Glutamatergic neuron (in vitro differentiated cells): ENCODE measurements around the gene SLC25A22. TPM values are rescaled to one million over a fixed set of nuclear protein-coding genes. Genes with fewer than 3 reads are reported as not detected.

Experiments
- DNase-seq: peaks from one replicate; pipeline ENCODE4 v3.0.0; 2022
- H3K27ac Mint-ChIP-seq: one replicate; pipeline ENCODE4 v1.8.0; 2020; ENCODE audit warnings: mild to moderate bottlenecking, mixed read lengths, inconsistent platforms; ENCODE audit not compliant: unreplicated experiment
- H3K27me3 Mint-ChIP-seq: one replicate; pipeline ENCODE4 v1.8.0; 2020; ENCODE audit warnings: mild to moderate bottlenecking, moderate library complexity, mixed read lengths, inconsistent platforms; ENCODE audit not compliant: unreplicated experiment
- H3K36me3 Mint-ChIP-seq: one replicate; pipeline ENCODE4 v1.8.0; 2020; ENCODE audit warnings: mild to moderate bottlenecking, mixed read lengths, inconsistent platforms; ENCODE audit not compliant: unreplicated experiment
- H3K4me1 Mint-ChIP-seq: one replicate; pipeline ENCODE4 v1.8.0; 2020; ENCODE audit warnings: mild to moderate bottlenecking, low read depth, mixed read lengths, inconsistent platforms; ENCODE audit not compliant: unreplicated experiment
- H3K4me3 Mint-ChIP-seq: one replicate; pipeline ENCODE4 v1.8.0; 2020; ENCODE audit warnings: mild to moderate bottlenecking, mixed read lengths, inconsistent platforms; ENCODE audit not compliant: unreplicated experiment
- H3K9me3 Mint-ChIP-seq: one replicate; pipeline ENCODE4 v1.8.0; 2020; ENCODE audit warnings: mild to moderate bottlenecking, moderate library complexity, mixed read lengths, inconsistent platforms; ENCODE audit not compliant: unreplicated experiment
- total RNA-seq: library from RNA; stranded (reverse); fragmentation: NEBNext Ultra II Directional; extraction: Animal tissue kit (Norgen Biotek cat#: 25700); gene quantifications from one replicate; pipeline ENCODE4 v1.2.1, GENCODE V29; 2021; ENCODE audit not compliant: unreplicated experiment
- TF ChIP-seq, protein P1 (sequence below): fragments of 200-600 bp; sonication (generic); IDR thresholded peaks from one replicate; pipeline ENCODE4 v1.5.0; 2021; ENCODE audit not compliant: partially characterized antibody, unreplicated experiment

The SLC25A22 gene
- total RNA-seq, 1 donor from 2014 or later: 93.9 TPM

DNA sequence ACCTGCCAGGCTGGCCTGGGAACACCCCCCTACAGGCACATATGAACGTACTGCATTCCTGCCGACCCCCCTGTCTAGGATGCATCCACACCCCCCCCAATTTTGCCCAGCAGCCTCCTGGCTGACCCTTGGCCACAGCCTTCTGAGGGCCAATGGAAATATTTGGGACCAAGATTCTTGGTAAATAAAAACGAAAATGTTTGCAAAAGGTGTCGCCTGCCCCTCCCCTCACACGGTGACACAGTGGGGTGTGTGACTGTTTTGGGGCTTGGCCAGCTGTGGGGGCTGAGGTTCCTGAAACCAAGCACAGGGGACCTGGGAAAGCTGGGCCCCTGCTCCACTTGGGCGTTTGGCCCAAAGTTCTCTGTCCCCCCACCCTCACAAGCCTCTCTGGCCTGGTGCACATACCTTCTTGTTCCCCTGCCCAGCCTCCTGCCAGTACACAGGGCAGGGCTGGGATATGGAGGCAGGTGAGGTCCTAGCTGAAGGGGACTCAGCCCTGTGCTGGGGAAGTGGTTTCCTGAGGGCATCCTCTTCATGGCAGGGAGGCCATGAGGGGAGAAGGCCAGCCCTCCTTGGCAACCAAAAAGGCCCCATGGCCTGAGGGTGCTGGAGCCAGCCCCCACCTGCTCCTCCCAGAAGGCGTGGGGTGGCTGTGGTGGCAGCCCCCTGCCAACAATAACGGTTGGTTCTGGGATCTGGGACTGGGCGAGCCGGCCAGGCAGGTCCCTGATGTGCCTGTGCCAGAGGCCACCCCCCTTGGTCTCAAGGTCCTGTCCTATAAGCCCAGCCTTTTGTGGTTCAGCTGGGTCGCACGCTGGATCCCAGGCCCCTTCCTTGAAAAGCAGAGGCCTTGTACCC, 27.5 kb upstream of the SLC25A22 start:
- H3K27ac Mint-ChIP-seq: peak overlapping the region; percentile 17
- DNase-seq: no peak
- TF ChIP-seq, protein P1, sequence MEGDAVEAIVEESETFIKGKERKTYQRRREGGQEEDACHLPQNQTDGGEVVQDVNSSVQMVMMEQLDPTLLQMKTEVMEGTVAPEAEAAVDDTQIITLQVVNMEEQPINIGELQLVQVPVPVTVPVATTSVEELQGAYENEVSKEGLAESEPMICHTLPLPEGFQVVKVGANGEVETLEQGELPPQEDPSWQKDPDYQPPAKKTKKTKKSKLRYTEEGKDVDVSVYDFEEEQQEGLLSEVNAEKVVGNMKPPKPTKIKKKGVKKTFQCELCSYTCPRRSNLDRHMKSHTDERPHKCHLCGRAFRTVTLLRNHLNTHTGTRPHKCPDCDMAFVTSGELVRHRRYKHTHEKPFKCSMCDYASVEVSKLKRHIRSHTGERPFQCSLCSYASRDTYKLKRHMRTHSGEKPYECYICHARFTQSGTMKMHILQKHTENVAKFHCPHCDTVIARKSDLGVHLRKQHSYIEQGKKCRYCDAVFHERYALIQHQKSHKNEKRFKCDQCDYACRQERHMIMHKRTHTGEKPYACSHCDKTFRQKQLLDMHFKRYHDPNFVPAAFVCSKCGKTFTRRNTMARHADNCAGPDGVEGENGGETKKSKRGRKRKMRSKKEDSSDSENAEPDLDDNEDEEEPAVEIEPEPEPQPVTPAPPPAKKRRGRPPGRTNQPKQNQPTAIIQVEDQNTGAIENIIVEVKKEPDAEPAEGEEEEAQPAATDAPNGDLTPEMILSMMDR: no peak
- H3K4me1 Mint-ChIP-seq: peaks cover 8% of the 10 kb centered on the region
- peaks cover 13% of the 10 kb centered on the region for H3K27me3 Mint-ChIP-seq
- peaks cover 5% of the 10 kb centered on the region for H3K9me3 Mint-ChIP-seq
- H3K4me3 Mint-ChIP-seq: no peak overlapping the region
- no peaks in the 10 kb centered on the region for H3K36me3 Mint-ChIP-seq

DNA sequence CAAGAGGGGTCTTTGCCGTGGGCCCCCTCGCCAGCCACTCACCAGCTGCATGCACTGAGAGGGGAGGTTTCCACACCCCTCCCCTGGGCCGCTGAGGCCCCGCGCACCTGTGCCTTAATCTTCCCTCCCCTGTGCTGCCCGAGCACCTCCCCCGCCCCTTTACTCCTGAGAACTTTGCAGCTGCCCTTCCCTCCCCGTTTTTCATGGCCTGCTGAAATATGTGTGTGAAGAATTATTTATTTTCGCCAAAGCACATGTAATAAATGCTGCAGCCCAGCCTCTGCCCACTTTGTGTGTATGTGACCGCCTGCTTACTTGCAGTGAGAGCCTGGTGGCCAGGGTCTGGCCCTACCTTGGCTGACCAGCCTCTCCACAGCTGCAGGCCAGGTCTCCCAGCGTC, 26.9 kb upstream of the SLC25A22 start:
- H3K4me3 Mint-ChIP-seq: no peak overlapping the region

DNA sequence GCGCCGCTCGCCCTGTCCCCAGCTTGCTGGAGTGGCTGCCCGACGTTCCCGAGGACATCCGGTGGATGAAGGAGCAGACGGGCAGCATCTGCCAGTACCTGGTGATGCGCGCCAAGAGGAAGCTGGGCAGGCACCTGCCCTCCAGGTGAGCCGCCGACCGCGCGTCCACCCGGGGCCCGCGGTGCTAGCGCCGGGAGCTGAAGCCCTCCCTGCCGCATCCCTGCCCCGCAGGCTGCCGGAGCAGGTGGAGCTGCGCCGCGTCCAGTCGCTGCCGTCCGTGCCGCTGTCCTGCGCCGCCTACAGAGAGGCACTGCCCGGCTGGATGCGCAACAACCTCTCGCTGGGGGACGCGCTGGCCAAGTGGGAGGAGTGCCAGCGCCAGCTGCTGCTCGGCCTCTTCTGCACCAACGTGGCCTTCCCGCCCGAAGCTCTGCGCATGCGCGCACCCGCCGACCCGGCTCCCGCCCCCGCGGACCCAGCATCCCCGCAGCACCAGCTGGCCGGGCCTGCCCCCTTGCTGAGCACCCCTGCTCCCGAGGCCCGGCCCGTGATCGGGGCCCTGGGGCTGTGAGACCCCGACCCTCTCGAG, 26.3 kb upstream of the SLC25A22 start:
- H3K4me3 Mint-ChIP-seq: no peak overlapping the region
- H3K9me3 Mint-ChIP-seq: peaks cover 5% of the 10 kb centered on the region
- peaks cover 8% of the 10 kb centered on the region for H3K4me1 Mint-ChIP-seq
- H3K36me3 Mint-ChIP-seq: no peaks in the 10 kb centered on the region
- TF ChIP-seq, protein P1: no peak
- H3K27me3 Mint-ChIP-seq: peaks cover 13% of the 10 kb centered on the region
- DNase-seq: peak; percentile 14
- H3K27ac Mint-ChIP-seq: no peak overlapping the region

More for the DNA sequence above, 26.9 kb upstream of the SLC25A22 start:
- TF ChIP-seq, protein P1: no peak
- Mint-ChIP-seq H3K9me3 (peaks cover 5% of the 10 kb centered on the region), H3K27ac (peak overlapping the region; percentile 17), H3K36me3 (no peaks in the 10 kb centered on the region), H3K4me1 (peaks cover 8% of the 10 kb centered on the region), H3K27me3 (peaks cover 13% of the 10 kb centered on the region)
- peak; percentile 15 for DNase-seq

DNA sequence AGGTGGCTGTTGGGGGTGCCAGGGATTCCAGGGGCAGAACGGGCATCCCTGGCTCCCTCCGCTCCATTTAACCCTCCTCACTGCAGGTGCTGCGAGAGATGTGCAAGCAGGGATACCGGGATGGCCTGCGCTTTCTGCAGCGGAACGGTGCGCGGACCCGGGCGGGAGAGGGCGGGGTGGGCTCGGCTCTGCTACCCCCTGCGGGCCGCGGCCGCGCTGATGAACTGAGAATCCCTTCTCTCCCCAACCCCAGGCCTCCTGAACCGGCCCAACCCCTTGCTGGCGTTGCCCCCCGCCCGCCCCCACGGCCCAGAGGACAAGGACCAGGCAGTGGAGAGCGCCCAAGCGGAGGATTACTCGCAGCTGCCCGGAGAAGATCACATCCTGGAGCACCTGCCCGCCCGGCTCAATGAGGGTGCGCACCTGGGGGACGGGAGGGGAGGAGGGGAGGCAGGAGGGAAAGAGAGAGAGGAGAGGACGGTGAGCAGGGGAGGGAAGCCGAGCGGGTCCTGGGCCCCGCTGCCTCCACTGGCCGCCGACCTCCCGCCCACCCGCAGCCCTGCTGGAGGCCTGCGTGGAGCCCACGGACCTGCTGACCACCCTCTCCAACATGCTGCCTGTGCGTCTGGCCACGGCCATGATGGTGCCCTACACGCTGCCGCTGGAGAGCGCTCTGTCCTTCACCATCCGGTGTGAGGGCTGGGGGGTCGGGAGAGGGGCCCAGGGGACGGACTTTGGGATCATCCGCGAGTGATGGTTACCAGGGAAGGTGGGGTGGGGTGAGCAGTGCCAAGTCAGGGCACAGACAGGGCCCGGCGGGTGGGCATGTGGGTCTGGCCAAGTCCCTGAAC, 25.6 kb upstream of the SLC25A22 start:
- Mint-ChIP-seq H3K4me3 (no peak overlapping the region), H3K27ac (no peak overlapping the region), H3K27me3 (peaks cover 13% of the 10 kb centered on the region), H3K9me3 (peaks cover 3% of the 10 kb centered on the region), H3K36me3 (no peaks in the 10 kb centered on the region), H3K4me1 (peaks cover 8% of the 10 kb centered on the region)
- DNase-seq: peak; percentile 15
- TF ChIP-seq, protein P1: no peak
